Colonic mucosa (tissue), 4 donors: Measurements from ENCODE around the gene BCAN. TPM values are rescaled to one million over a fixed set of nuclear protein-coding genes. Genes with fewer than 3 reads are reported as not detected.

Experiments
- DNase-seq: peaks from one replicate; pipeline ENCODE4 v3.0.0-alpha.2; 2020
- H3K27ac ChIP-seq: fragments of 200-600 bp; one replicate; pipeline ENCODE4 v1.8.0; 2021
- H3K27me3 ChIP-seq: fragments of 200-600 bp; one replicate; pipeline ENCODE4 v1.8.0; 2021
- H3K36me3 ChIP-seq: fragments of 200-600 bp; one replicate; pipeline ENCODE4 v1.8.0; 2021
- H3K4me1 ChIP-seq: fragments of 200-600 bp; one replicate; pipeline ENCODE4 v1.8.0; 2021; ENCODE audit warnings: mild to moderate bottlenecking
- H3K4me3 ChIP-seq: fragments of 200-600 bp; one replicate; pipeline ENCODE4 v1.8.0; 2021
- H3K9ac ChIP-seq, 2 donors: one replicate each; pipeline ENCODE4 v1.7.0; 2013; ENCODE audit warnings: control low read depth in 2 of 2, low read depth in 2 of 2, low read length in 2 of 2
- H3K9me3 ChIP-seq: fragments of 200-600 bp; one replicate; pipeline ENCODE4 v1.8.0; 2021
- CTCF ChIP-seq: fragments of 200-600 bp; IDR thresholded peaks from one replicate; pipeline ENCODE4 v1.8.0; 2022; ENCODE audit warnings: antibody characterized with exemption, mild to moderate bottlenecking
- intact Hi-C: fragments of 100-400 bp; cut with DNase I; formaldehyde crosslinking; loops from one replicate; pipeline ENCODE4 v1.14.1; 2022
- total RNA-seq, 2 donors: library from RNA; stranded (reverse); fragmentation: NEBNext Ultra II Directional in 1 of 2; extraction: Animal tissue kit (Norgen Biotek cat#: 25700) in 1 of 2; gene quantifications; one replicate each; pipeline ENCODE4 v1.2.1, GENCODE V29; 2021
- donor health status: healthy.
- donor health status: DM: no; HTN: no; CAD: no.
- donor health status: DM: no; HTN: no; CAD: no.

Gene BCAN
- total RNA-seq, 2 donors from 2014 or later: 0.37 TPM; not detected in 1

GRCh38 chr1:156632355-156632754 lies 9.6 kb upstream of the BCAN start:
- H3K9ac ChIP-seq: no peak overlapping the region
- DNase-seq: no peak
- no peak overlapping the region for H3K27ac ChIP-seq
- intact Hi-C loops: no loop called here
- no peak for TF ChIP-seq CTCF
- H3K4me3 ChIP-seq: no peak overlapping the region
- H3K27me3 ChIP-seq: no peaks in the 10 kb centered on the region
- no peaks in the 10 kb centered on the region for H3K9me3 ChIP-seq
- no peaks in the 10 kb centered on the region for H3K36me3 ChIP-seq
- H3K4me1 ChIP-seq: no peaks in the 10 kb centered on the region

GRCh38 chr1:156638189-156638985 lies 3.5 kb upstream of the BCAN start:
- DNase-seq: no peak
- peaks cover 29% of the 10 kb centered on the region for H3K27me3 ChIP-seq
- no peaks in the 10 kb centered on the region for H3K4me1 ChIP-seq
- no peak for TF ChIP-seq CTCF
- H3K27ac ChIP-seq: no peak overlapping the region
- intact Hi-C loops: no loop called here
- no peak overlapping the region for H3K9ac ChIP-seq
- H3K36me3 ChIP-seq: no peaks in the 10 kb centered on the region
- H3K4me3 ChIP-seq: no peak overlapping the region
- H3K9me3 ChIP-seq: no peaks in the 10 kb centered on the region

DNA sequence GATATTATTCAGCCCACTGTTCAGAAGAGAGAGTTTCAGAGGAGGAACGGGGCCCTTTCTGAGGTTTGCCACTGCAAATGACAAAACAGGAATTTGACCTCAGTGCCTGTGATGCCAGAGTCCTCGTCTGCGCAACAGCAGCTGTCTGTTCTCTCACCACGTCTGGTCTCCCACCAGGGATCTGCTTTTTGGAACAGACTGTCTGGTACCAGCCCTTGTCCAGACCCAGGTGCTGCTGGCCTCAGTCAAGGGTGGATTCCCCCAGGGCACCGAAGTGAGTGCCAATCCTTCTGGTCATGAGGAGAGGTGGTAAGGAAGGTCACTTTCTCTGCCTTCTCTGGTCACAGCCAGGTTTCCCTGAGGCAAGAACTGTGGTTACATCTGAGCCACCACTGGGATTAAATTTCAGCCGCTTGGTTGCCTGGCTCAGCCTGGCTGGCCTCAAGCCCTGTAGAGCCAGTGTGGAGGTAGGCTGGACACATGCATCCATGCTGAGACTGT lies 2.3 kb upstream of the BCAN start:
- no peak for DNase-seq
- no peak overlapping the region for H3K9ac ChIP-seq
- H3K36me3 ChIP-seq: no peaks in the 10 kb centered on the region
- H3K4me1 ChIP-seq: no peaks in the 10 kb centered on the region
- intact Hi-C loops: no loop called here
- peaks cover 29% of the 10 kb centered on the region for H3K27me3 ChIP-seq
- H3K4me3 ChIP-seq: no peak overlapping the region
- H3K27ac ChIP-seq: no peak overlapping the region
- no peak for TF ChIP-seq CTCF
- no peaks in the 10 kb centered on the region for H3K9me3 ChIP-seq

DNA sequence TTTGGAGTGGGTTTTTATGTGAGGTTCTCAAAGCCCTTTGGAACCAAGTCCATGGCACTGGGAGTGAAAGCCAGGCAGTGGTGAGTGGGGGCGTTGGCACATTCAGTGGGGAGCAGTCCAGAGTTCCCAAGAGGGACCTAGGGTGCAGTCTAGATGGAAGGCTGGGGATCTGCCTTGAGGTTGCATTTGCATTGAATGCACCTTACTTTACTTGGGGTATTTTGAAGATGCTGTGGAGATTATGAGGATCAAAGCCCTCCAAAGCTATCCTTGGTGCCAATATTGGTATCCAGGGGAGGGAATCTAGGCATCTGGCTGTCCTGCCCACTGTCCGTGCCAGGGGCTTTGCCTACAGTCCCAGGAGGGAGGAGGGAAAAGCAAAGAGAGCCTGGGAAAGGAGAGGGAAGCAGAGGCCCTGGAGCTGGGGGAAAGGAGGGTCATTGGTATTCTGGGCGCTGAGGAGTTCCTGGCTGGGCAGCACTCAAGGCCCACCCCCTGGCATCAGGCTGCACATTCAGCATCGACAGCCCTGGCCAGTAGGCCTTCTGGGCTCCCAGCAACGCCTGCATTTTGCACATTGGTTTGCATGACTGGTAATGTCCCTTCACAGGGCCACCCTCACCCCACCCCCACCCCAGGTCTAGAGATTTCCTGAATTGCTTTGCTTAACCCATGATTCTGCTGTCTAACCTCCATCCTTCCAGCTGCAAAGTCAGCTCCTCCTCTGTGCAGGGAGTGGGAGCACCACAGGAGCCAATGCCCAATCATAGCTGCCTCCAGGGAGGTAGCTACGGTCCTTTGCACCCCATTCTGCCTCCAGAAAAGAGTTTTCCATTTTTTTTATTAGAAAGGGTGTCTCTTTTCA lies 843 bp upstream of the BCAN start:
- Histone ChIP-seq H3K27ac (no peak overlapping the region), H3K4me3 (no peak overlapping the region), H3K27me3 (peaks cover 29% of the 10 kb centered on the region), H3K4me1 (no peaks in the 10 kb centered on the region), H3K9me3 (no peaks in the 10 kb centered on the region), H3K9ac (no peak overlapping the region), H3K36me3 (no peaks in the 10 kb centered on the region)
- no peak for DNase-seq
- TF ChIP-seq CTCF: no peak
- intact Hi-C loops: no loop called here

GRCh38 chr1:156642265-156643048 lies 540 bp downstream of the BCAN start:
- Histone ChIP-seq H3K4me3 (no peak overlapping the region), H3K27ac (no peak overlapping the region), H3K27me3 (peaks cover 29% of the 10 kb centered on the region), H3K9me3 (no peaks in the 10 kb centered on the region), H3K9ac (no peak overlapping the region), H3K36me3 (no peaks in the 10 kb centered on the region), H3K4me1 (no peaks in the 10 kb centered on the region)
- intact Hi-C loops: no loop called here
- DNase-seq: no peak
- TF ChIP-seq CTCF: no peak
